HG03378 (cell line): ENCODE measurements around the gene ELN.

Source experiments
- ATAC-seq: cut with Tn5 transposase; IDR thresholded peaks from one replicate; pipeline ENCODE4 v1.9.1; 2021; ENCODE audit warnings: mild to moderate bottlenecking, moderate library complexity; ENCODE audit not compliant: unreplicated experiment

Gene ELN

DNA sequence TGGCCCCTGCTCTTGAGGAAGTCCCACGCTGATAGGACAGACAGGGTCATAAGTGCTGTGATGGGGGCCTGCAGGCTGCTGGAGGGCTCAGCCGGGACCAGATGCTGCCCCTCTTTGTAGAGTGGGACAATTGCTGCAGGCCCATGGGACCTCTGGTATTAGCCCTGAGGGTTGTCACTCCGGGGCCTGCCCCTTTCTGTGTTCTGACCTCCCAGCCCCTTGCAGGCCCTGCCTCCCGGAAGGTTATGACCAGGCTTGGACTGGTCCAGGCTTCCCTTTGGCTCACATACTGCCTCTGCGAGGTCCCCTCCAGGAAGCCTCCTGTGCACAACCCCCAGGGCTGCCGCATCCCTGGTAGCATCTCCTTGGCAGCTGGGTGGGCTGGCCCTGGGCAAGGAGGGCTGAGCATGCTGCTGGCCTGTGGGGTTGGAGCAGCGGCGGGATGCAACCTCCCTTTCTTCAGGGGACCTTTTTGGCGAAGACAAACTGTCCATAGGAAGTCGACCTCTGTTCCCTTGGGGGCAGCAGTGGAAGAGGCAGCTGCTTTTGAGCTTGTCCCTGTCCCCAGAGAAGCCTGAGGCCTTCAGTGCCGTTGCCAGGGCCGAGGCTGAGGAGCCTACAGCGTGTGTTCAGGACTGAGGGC, 64.5 kb downstream of the ELN start:
- ATAC-seq, result peak; percentile 1

DNA sequence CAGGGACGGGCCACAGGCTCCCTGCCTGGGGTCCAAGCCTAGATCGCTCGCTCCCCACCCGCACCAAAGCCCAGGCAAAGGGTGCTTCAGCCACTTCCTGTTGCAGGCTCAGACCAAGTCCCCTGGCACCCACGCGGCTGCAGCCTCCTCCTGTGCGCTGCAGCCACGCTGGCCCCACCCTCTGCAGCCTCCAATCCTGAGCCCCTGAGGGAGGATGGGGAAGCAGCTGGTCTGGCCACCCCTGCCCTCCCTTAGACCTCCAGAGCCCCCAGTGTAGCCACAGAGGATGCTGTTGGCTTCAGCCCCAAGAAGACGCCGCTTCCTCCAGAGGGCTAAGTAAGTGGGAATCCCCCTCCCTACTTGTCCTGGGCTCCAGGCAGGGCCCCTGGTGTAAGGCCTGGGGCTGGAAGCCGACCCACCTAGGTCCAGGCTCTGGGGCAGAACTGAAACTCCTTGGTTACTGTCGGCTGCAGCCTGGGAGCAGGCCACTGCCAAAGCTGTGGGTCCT, 65.0 kb downstream of the ELN start:
- ATAC-seq, result peak; percentile 48

DNA sequence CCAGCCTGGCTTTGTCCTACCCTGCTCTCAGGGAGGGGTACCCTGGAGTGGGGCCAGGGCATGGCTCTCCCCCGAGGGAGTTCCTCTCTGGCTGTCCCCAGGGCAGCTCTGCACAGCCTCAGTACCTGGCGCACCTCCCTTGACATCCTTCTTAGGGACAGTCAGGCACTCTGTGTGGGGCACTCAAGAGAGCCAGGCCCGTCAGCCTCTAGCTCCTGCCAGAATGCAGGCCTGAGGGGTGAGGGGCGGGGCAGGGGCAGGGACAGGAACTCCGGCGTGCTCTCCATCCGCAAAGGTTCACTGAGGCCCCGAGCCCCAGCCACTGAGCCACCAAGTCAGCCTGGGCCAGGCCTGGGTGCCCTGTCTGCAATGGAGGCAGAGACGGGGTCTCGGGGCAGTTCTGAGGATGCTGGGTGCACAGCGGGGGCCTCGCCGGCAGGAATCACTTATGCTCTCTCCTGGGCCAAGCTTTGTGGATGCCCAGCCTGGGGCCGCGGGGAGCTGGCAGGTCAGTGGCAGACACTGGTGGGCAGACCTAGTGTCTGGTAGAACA, 65.8 kb downstream of the ELN start:
- peak; percentile 3 for ATAC-seq

DNA sequence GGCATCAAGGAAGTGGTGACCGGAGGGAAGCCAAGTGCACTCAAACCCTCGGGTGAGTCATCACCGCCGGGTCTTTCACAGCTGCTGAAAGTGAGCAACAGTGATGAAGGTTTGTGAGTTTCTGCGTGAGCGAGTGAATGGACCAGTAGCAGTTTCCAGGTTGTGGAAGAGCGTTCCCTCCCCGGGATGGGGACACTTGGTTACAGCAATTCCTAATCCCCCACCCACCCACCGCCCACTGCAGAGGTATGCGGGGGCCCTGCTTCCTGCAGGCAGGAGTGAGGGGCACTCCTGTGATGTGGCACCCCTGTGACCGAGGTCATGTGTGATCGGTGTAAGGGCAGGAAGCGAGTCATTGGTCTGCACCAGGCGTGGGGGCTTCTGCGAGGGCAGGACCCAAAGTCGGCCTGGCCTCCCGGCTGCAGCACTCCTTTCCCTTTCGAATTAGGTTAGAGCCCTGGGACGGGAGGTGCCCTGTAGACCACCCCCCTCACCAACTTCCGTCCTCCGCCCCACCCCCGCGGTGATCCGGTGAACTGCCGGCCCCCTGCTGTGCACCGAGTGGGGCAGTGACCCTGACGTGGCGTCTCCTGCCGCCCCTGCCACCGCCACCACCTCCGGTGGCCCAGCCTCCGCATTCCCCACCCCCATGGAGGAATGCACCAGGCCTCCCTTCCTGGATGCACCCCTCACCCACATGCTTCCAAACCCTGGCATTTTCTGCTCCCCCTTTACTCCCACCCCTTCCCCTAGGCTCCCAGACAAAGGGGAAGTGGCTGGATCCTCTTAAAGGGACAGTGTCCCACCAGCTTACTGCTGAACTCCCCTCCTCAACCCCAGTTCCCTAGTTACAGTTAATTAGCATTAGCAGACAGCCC, 66.5 kb downstream of the ELN start:
- peak; percentile 58 for ATAC-seq

DNA sequence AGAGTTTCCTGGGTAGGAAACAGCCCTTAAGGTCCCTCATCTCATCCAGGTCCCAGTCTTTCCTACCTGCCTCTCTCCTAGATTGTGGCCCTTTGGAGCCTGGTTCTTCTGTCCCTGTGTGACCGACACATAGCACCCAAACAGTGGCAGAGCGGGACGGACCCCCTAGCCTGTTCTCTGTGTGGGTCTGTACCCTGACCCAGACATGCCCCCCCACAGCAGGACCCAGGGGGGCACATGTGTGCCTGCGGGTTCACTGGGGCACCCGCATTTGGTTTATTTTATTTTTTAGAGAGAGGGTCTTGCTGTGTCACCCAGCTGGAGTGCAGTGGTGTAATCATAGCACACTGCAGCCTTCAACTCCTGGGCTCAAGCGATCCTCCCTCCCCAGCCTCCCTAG, 67.2 kb downstream of the ELN start:
- no peak for ATAC-seq

DNA sequence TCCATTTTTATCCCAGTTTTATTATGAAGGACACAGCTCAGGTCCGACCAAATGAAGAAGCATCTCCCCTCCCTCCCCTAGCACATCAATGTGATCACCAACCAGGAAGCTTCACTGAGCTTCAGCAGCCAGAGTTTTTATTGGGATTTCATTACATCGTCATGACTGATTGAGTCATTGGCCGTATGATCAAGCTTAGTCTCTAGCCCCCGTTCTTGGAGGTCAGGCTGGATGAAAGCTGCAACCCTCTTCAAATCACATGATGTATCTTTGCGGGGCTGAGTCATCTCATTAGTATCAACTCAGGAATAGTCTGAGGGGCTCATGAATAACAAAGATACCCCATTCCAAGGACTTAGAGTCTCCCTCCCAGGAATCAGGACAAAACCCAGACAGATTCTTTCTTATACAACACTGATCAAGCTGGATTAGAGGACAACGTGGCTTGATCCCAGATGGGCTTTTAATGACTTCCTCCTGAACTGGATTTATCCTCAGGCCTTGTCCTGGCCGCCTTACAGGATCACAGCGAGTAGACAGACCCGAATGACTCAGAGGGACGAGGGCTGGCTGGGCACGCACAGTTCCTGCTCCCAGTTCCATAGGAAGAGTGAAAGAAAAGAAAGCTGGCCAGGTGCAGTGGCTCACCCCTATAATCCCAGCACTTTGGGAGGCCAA, 70.1 kb downstream of the ELN start:
- ATAC-seq, result no peak

DNA sequence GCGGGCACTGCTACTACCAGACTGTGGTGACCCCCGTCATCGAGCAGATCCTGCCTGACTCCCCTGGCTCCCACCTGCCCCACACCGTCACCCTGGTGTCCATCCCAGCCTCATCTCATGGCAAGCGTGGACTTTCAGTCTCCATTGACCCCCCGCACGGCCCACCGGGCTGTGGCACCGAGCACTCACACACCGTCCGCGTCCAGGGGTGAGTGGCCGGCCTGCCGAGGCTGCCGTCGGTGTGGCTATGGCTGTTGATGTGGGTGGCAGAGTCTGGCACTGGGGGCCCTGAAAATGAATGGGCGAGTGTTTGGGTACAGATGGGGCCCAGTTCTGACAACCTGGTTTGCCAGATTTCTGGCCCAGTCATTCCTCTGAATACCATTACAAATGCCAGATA, 71.1 kb downstream of the ELN start:
- no peak for ATAC-seq

DNA sequence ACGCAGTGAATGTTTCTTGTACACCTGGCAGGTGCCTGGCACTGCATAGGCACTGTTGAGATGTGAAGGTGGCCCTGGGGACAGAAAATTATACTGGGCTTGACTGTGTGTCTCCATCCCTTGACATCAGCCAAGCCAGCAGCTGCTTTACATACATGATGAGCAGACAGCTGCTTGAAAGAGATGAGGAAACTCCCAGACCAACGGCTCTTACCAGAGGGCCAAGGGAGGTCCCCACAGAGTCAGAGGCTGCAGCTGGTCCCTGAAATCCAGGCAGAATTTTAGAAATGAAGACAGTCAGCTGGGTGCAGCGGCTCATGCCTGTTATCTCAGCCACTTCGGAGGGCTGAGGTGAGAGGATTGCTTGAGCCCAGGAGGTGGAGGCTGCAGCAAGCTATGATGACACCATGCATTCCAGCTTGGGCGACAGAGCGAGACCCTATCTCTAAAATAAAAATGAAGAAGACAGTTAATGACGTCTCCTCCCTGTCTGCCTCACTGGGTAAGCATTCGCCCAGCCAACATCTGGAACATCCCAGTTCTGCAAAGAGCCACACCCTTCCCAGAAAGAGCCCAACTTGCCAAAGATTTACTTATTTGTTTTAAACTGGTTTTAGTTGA, 73.2 kb downstream of the ELN start:
- ATAC-seq, result peak; percentile 72

DNA sequence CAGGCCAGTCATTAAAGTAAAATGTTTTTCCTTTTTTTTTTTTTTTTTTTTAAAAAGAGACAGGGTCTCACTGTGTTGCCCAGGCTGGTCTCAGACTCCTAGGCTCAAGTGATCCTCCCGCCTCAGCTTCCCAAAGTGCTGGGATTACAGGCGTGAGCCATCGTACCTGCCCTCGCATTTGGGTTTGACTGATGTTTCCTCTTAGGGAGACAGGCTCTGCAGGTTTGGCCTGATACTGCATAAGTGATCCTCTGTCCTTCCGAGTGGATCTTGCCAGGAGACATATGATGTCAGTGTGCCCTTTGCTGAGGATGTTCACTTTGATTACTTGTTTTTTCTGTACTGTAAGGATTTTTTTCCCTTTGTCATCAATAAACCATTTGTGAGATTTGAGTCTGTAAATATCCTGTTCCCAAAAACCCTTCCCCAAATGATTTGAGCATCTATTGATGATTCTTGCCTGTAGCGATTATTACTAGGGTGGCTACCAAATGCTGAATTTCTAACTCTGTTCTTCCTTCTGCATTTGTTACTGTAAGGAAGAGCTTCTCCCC, 75.3 kb downstream of the ELN start:
- no peak for ATAC-seq

DNA sequence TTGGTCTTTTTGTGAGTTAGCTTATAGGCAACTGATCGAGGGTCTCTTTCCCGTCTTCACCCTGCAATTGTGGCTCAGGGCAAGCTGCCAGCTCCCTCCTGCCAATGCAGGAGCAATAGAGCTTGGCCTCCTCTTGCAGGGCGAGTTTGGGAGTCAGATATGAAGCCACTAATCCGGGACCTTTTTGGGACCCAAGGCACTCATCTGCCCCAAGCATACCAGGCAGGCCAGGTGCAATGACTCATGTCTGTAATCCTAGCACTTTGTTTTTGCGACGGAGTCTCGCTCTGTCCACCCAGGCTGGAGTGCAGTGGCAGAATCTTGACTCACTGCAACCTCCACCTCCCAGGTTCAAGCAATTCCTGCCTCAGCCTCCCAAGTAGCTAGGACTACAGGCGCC, 76.7 kb downstream of the ELN start:
- no peak for ATAC-seq

DNA sequence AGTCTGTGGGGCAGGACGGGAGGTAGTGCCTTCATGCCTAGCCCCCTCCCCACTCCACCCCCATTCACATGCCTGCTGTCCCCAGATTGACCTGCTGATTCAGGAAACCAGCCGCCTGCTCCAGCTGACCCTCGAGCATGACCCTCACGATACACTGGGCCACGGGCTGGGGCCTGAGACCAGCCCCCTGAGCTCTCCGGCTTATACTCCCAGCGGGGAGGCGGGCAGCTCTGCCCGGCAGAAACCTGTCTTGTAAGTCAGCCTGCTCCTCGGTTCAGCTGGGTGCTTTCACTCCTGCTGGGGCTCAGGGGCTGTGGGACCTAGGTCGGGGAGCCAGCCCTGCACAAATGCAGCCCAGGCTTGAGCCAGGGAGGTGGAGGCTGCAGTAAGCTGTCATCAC, 78.0 kb downstream of the ELN start:
- no peak for ATAC-seq

DNA sequence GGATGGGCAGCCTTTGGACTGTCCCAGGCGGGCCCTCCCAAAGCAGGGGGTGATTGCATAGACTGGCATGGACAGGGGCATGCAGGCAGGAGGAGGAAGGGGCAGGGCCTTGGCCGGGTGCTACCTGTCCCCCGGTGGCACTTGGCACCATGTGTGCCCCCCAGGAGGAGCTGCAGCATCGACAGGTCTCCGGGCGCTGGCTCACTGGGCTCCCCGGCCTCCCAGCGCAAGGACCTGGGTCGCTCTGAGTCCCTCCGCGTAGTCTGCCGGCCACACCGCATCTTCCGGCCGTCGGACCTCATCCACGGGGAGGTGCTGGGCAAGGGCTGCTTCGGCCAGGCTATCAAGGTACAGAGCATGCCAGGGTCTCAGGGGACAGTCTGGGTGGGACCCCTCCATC, 78.9 kb downstream of the ELN start:
- no peak for ATAC-seq

DNA sequence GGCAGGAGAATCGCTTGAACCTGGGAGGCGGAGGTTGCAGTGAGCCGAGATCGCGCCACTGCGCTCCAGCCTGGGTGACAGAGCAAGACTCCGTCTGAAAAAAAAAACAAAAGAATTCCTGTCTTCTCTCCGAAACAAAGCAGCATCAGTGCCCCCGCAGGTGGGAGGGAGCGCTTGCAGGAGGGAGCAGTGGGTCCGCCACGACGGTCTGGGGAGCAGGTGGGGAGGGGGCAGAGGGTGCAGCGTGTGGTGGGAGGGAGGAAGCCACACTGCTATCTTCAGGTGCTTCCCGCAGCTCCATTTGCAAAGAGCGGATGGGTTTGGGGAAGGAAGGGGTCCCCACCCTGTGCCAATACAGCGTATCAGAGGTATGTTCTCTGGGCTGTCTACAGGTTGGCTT, 87.4 kb downstream of the ELN start:
- no peak for ATAC-seq

DNA sequence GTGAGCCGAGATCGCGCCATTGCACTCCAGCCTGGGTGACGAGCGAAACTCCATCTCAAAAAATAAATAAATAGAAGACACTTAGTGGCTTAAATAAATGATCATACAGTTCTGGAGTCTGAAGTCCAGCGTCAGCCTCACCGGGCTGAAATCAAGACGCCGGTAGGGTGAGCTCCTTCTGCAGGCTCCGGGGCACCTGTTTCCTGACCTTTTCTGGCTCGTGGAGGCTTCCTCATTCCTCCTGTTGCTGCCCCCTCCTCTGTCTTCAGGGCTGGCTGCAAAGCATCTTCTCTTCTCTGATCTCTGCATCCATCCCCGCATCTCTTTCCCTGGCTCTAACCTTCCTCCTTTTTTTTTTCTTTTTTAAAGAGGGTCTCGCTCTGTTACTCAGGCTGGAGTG, 88.4 kb downstream of the ELN start:
- no peak for ATAC-seq
